IPS-18c (cell line): ENCODE results near the gene PGAP1.

ENCODE experiments used
- H3K4me3 ChIP-seq: 2 replicates; pipeline ENCODE4 v1.7.0; 2013; ENCODE audit warnings: low read depth, mild to moderate bottlenecking, low read length, moderate library complexity; ENCODE audit not compliant: insufficient read depth
- H3K9me3 ChIP-seq: one replicate; pipeline ENCODE4 v1.6.1; 2013; ENCODE audit warnings: mild to moderate bottlenecking, low read length, moderate library complexity; ENCODE audit not compliant: control insufficient read depth, insufficient read depth

PGAP1 gene

GRCh38 chr2:196956069-196956468, 29.6 kb upstream of the PGAP1 start:
- Histone ChIP-seq H3K4me3 (no peak overlapping the region), H3K9me3 (no peaks in the 10 kb centered on the region)

DNA sequence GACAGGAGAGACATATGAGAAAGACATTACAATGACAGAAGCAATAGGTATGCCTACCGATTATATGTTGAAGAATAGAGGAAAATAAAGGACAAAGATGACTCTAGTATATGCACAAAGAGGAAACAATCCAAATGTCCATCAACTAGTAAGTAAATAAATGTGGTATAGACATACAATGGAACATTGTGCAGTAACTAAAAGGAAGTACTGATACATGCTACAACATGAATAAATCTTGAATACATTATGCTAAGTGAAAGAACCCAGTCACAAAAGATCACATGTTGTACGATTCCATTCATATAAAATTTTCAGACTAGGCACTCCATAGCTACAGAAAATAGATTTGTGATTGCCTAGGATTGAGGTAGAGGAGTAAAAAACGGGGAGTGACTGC, 28.5 kb upstream of the PGAP1 start:
- Histone ChIP-seq H3K9me3 (no peaks in the 10 kb centered on the region), H3K4me3 (no peak overlapping the region)

DNA sequence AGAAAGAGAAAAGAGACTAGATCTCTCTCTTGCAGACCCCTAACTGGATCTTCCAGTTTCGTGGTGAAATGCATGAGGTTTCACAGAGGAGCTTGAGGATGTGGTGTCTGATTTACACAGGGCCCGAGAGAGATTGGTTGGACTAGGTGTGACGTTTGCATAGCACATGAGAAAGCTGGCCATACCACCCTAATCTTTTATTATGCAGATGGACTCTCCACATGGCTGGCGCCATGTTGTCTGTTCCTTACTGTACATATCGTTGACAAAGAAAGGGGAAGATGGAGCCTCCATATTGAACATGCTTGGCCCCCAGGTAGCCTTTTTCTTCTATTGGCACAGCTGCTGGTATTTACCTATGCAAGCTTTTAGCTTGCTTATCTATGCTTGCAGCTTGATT, 27.5 kb upstream of the PGAP1 start:
- Histone ChIP-seq H3K4me3 (no peak overlapping the region), H3K9me3 (no peaks in the 10 kb centered on the region)

DNA sequence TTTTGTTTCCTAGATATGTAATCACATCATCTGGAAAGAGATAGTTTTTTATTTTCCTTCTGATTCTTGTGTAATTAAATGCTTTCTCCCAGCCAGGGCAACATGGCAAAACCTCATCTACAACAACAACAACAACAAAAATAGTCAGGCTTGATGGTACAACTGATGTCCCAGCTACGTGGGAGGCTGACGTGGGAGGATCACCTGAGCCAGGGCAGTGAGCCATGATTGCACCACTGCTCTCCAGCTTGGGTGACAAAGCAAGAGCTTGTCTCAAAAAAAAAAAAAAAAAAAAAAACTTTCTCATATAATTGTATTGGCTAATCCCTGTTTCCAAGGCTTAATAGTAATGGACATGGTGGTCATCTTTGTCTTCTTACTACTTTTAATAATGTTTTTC, 26.4 kb upstream of the PGAP1 start:
- no peaks in the 10 kb centered on the region for H3K9me3 ChIP-seq
- H3K4me3 ChIP-seq = no peak overlapping the region

- Histone ChIP-seq H3K4me3 (no peak overlapping the region), H3K9me3 (no peaks in the 10 kb centered on the region)
Observed at GRCh38 chr2:196951973-196952372, 25.5 kb upstream of the PGAP1 start.

DNA sequence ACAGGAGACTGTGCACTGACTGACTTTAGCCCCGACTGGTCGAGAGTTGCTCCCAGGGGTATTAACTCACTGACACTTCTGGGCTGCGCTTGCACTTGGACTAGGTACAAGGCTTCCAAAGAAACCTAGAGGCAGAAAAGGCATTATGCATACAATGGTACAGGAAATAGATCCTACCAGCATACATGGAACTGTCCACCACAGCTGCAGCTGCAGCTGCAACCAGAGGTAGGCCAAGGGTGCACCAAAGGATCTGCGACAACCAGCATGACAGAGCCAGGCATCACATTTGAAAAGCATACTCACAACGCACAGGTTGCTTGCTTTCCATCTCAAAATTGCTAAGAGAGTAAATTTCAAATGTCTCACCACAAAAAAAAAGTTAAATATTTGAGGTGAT, 22.6 kb upstream of the PGAP1 start:
- Histone ChIP-seq H3K9me3 (no peaks in the 10 kb centered on the region), H3K4me3 (no peak overlapping the region)

DNA sequence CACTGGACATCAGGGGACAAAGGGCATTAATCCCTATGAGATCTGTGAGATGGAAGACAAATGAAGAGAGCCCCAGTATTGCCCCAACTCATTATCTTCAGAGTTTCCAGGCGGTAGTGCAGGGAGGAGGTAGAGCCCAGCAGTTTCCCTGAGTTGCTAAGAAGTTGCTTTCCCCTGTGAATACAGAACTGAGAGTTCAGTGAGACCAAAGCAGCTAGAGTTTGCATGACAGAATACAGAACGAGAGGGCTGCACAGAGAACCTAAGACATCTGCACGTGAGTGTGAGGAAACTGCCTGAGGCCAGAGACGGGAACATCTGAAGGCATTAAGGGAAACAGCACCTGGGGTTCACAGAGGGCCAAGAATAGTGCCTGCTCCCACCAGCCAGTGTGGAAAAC, 18.1 kb upstream of the PGAP1 start:
- no peaks in the 10 kb centered on the region for H3K9me3 ChIP-seq
- no peak overlapping the region for H3K4me3 ChIP-seq

DNA sequence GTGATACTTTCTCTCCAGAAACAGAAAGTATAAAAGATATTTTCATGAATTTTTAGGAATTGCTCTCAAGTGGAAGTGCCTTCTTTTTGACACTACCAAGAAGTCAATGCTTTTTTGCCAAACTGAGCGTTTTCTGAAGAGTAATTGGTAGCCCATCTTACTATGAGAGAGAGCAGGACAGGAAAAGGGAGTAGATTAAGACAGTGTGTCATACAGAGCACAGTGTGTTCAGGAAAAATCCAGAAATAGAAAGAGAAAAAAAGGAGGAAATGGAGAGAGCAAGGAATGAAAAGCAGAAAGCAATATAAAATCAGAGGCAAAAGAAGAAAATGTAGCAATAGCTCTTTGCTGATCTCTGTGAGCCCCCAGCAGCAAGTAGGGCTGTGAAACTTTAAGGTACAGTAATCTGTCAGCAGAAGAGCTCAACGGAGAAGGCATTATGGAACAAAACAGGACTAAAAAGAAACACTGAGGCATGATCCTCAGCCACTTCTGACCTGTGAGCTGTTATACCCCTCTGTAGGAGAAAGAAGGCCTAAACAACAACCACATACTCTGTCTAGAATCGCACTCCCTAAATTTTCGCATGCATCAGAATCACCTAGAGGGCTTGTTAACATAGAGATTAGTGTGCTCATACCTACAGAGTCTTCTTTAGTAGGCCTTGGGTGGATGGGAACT, 15.0 kb upstream of the PGAP1 start:
- H3K9me3 ChIP-seq = no peaks in the 10 kb centered on the region
- no peak overlapping the region for H3K4me3 ChIP-seq

DNA sequence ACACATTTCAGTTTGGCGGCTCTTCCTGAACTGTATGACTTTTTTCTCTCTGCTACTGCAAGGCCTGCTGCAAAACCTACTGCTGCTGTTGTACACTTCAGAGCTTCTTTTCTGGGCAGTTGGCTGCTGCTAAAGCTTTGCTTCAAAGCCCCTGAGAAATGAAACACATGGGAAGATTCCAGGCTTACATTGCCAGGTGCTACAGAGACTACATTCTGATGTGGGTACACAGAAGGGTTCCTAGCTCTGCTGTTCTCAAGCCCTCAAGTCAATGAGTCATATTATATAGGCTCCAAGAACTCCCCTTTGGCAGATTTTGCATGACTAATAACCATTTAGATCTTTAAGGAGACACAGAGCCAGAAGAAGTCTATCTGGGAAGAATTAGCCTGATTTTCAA, 12.9 kb upstream of the PGAP1 start:
- no peak overlapping the region for H3K4me3 ChIP-seq

DNA sequence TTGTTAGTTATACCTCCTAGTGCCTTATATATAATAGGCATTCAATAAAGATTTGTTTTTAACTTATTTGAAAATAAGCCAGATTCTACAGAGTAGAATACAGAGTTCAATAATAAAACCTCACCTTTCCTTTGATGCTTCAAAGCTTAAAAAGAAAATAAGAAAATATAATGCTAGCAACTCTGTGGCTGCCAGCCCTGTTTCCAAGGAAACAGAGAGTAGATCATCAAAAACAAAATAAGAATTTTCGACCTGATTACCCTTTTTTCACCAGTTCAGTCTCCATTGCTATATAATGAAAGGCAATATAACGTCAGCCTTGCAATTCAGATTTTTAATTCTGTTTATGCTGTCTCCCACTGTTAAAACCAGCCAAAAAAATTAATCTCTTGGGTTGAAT, 8.9 kb upstream of the PGAP1 start:
- Histone ChIP-seq H3K9me3 (no peaks in the 10 kb centered on the region), H3K4me3 (no peak overlapping the region)

More for the DNA sequence above, 12.9 kb upstream of the PGAP1 start:
- no peaks in the 10 kb centered on the region for H3K9me3 ChIP-seq

GRCh38 chr2:196934672-196935071, 8.2 kb upstream of the PGAP1 start:
- no peak overlapping the region for H3K4me3 ChIP-seq
- H3K9me3 ChIP-seq = no peaks in the 10 kb centered on the region

DNA sequence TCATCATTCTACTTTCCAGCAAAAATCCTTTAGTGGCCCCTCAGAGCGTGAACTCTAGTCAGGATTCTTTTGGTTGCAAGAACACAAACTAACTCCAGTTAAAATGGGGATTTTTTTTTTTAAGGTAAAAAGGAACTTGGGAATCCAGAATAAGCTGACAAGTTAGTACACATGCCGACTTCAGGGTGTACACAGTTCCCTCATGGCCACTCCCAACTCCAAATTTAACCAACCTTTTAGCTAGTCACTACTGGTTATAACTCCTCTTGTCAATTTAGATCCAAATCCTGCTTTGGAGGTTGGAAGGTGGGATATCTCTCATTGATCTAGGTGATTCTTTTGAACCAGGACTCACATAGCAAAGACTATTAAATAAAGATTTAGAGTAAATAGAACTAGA, 5.0 kb upstream of the PGAP1 start:
- no peak overlapping the region for H3K4me3 ChIP-seq

GRCh38 chr2:196927376-196928225, 1.1 kb upstream of the PGAP1 start:
- H3K9me3 ChIP-seq = no peaks in the 10 kb centered on the region
- peak overlapping the region; percentile 99 for H3K4me3 ChIP-seq

More for the DNA sequence above, 5.0 kb upstream of the PGAP1 start:
- H3K9me3 ChIP-seq = no peaks in the 10 kb centered on the region

DNA sequence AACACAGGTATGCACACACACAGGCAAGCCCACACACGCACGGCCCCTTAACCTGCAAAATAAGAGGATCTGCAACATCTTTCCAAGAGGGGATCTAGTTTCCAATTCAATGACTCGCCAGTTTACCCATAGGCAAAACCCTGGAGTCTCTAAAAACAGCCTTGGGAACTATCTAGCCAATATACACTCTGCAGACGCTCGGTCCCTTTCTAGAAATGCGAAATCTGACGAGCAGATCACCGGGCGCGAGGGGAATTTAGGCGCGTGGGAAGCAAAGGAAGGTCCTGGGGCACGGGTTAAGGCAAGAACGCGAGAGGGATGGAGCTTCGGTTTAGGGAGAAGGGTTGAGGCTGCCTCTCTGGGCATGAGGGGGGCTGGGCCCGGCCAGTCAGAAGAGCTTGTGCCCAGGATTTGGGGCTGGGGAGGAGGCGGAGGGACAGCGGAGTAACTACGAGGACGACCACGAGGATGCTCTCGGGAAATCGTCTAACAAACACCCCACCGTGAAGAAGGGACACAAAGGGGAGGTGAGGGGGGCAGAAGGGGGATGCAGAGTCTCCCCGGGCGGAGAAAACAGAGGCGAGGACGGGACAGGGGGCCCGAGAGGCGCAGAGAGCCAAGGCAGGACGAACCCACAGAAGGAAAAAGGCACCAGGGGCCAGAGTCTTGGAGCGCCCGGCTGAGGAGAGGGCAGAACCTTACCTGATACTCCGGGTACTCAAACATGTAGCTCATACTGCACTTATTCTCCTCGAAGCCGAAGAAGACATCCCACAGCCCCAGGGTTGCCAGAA, 542 bp downstream of the PGAP1 start:
- H3K4me3 ChIP-seq = peak overlapping the region; percentile 99

DNA sequence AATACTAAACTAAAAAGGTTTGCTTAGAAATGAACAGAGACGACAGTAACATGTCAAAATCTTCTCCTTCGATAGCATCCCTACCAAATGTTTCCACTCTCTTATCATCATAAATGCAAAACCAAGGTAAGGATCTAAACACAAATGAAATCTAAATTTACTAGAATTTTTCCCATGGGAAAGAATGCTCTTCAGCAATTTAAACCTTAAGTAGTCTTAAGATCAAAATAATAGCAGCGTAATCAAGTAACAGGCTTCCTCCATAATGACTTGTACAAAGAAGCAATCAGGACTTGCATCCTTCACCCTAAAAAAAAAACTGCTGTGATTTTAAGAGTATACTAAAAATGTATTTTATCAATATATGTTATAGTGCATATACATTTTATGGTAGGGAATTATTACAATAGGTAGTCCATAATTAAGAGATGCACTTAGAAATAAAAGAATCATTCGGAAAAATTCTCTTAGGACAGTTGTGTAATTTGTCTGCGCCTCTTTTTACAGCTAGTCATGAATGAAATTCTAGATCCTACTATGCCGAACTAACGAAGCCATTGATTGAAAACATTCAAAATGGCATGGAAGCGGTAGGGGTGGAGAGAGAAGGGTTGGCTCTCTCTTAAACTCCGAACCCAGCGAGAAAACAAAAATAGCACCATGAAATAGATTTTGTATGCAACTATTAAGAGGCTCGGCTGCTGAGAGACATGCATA, 1.3 kb downstream of the PGAP1 start:
- Histone ChIP-seq H3K9me3 (no peaks in the 10 kb centered on the region), H3K4me3 (peak overlapping the region; percentile 99)

More for the DNA sequence above, 542 bp downstream of the PGAP1 start:
- H3K9me3 ChIP-seq = no peaks in the 10 kb centered on the region

DNA sequence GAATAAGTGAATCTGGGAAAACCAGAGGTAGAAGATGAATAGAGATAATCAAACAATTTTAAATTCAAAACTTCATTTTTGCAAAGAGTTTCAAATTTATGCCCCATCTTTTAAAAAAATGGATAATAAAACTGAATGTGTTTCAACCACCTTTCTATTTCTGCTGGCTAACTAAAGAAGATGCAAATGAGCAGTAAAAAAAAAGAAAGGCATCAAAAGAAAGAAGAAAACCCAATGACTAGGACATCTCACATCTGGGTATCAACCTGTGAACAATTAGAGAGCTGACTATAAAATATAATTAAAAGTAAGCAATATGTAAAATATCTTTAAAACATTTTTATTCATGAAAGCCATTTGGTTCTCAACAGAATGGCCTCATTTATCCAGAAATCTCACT, 2.5 kb downstream of the PGAP1 start:
- no peak overlapping the region for H3K4me3 ChIP-seq
- H3K9me3 ChIP-seq = no peaks in the 10 kb centered on the region

- Histone ChIP-seq H3K9me3 (no peaks in the 10 kb centered on the region), H3K4me3 (no peak overlapping the region)
Observed at GRCh38 chr2:196918927-196919326, 7.6 kb downstream of the PGAP1 start.
